Measurements from ENCODE around the gene TBCD.

The TBCD gene

DNA sequence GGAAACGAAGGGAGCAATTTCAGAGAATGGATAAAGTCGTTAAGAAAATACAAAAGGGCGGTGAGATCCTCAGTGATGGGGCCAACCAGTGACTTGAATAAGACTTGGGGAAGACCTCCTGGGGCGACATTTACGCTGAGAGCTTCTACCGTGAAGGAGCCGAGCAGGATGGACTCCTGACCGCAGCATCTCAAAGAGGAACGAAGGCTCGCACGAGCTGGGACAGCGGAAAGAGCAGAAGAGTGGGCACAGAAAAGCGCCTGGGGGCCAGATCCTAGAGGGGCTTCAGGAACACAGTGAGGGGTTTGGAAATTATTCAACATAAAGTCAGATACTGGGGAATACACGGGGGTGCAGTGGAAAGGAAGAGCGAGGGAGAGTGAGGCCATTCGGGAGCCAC lies 70.4 kb downstream of the TBCD start:
- ChIA-PET POLR2A (no interaction called here), CTCF (interaction anchor here (1.2 to 3.3 kb wide), 3 partner anchors 13 to 41 kb away, joined by 3 to 9 read pairs (median 4); no protein-coding TSS in a partner anchor)
- TF ChIP-seq, protein P1, sequence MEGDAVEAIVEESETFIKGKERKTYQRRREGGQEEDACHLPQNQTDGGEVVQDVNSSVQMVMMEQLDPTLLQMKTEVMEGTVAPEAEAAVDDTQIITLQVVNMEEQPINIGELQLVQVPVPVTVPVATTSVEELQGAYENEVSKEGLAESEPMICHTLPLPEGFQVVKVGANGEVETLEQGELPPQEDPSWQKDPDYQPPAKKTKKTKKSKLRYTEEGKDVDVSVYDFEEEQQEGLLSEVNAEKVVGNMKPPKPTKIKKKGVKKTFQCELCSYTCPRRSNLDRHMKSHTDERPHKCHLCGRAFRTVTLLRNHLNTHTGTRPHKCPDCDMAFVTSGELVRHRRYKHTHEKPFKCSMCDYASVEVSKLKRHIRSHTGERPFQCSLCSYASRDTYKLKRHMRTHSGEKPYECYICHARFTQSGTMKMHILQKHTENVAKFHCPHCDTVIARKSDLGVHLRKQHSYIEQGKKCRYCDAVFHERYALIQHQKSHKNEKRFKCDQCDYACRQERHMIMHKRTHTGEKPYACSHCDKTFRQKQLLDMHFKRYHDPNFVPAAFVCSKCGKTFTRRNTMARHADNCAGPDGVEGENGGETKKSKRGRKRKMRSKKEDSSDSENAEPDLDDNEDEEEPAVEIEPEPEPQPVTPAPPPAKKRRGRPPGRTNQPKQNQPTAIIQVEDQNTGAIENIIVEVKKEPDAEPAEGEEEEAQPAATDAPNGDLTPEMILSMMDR (IDR thresholded peaks at IDR 0.05; ENCODE audit: control extremely low read depth, extremely low read depth, low read depth, missing control alignments): no peak
- DNase-seq (ENCODE audit: extremely low spot score): no peak

DNA sequence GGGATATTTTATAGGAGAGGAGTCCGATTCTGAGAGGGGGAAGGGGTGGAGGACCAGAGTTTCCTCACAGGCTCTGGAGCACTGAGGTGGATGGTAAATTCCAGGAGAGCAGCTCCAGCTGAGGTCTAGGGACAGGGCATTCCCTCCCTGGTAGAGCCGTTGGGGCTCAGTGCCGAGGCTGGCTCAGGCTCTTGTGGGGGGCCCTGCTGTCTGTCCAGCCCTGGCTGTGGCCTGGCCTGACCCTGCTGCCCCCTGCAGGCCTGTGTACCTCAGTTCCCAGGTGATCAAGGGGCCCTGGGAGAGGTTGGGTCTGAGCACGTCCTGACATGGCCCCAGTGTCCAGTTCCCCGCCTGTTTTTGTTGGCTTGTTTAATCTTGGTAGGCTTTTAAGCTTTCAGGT lies 71.1 kb downstream of the TBCD start:
- TF ChIP-seq, protein P1 (IDR thresholded peaks at IDR 0.05; ENCODE audit: control extremely low read depth, extremely low read depth, low read depth, missing control alignments): peak; percentile 34
- POLR2A ChIA-PET: no interaction called here
- CTCF ChIA-PET: interaction anchor here (1.2 to 3.3 kb wide), 3 partner anchors 13 to 41 kb away, joined by 3 to 9 read pairs (median 4); no protein-coding TSS in a partner anchor
- DNase-seq (ENCODE audit: extremely low spot score): no peak

DNA sequence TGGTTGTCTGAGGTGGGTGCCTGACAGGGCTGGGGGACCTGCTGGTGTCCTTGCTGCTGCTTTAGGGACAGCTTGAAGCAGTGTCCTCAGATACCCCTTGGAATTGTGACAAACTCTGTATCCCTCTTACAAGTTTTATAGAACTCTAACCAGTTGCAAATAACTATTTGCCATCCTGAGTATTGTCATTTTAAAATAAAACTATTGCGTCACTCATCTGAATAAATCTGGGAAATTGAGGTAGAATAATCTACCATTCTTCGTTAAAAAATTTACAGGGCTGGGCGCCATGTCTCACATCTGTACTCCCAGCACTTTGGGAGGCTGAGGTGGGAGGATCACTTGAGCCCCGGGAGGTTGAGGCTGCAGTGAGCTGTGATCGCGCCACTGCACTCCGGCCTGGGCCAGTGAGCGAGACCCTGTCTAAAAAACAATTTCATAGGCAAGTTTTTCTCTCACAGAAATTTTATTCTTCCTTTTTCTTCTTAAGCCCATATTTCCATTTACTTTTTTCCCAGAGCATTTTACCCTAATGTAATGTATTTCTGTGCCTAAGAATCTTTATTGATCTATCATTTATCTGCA lies 73.8 kb downstream of the TBCD start:
- no peak for DNase-seq (ENCODE audit: extremely low spot score)
- ChIA-PET POLR2A (no interaction called here), CTCF (no interaction called here)
- TF ChIP-seq, protein P1 (IDR thresholded peaks at IDR 0.05; ENCODE audit: control extremely low read depth, extremely low read depth, low read depth, missing control alignments): no peak

DNA sequence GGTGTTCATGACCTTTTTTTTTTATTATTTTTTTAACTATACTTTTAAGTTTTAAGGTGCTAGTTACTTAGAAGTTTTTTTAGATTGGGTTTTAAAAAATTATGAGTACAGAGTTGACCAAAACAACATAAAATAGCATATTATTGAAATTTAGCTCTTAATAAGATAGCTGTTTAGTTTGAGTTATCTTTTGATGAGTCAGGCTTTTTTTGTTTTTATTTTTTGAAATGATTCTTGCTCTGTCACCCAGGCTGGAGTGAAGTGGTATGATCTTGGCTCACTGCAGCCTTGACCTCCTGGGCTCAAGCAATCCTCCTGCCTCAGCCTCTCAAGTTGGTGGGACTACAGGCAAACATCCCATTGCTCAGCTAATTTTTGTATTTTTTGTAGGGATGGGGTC lies 74.3 kb downstream of the TBCD start:
- no peak for DNase-seq (ENCODE audit: extremely low spot score)
- ChIA-PET POLR2A (no interaction called here), CTCF (no interaction called here)
- TF ChIP-seq, protein P1 (IDR thresholded peaks at IDR 0.05; ENCODE audit: control extremely low read depth, extremely low read depth, low read depth, missing control alignments): no peak

DNA sequence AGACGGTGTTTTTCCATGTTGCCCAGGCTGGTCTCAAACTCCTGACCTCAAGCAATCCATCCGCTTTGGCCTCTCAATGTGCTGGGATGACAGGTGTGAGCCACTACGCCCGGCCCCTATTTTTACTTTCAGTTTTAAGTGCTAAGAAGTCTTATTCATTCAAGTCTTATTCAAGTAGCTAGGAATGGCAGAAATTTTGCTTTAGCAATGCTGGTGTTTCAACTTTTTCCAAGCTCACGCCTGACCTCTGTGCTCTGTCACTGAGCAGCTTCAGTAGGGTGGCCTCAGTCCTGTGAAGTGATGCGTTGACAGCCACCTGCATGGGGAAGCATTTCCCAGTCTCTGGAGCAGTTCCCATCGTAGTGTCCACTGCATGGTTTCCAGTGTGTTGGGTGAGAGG lies 75.1 kb downstream of the TBCD start:
- DNase-seq (ENCODE audit: extremely low spot score): no peak
- TF ChIP-seq, protein P1 (IDR thresholded peaks at IDR 0.05; ENCODE audit: control extremely low read depth, extremely low read depth, low read depth, missing control alignments): no peak
- CTCF ChIA-PET: no interaction called here
- POLR2A ChIA-PET: no interaction called here

DNA sequence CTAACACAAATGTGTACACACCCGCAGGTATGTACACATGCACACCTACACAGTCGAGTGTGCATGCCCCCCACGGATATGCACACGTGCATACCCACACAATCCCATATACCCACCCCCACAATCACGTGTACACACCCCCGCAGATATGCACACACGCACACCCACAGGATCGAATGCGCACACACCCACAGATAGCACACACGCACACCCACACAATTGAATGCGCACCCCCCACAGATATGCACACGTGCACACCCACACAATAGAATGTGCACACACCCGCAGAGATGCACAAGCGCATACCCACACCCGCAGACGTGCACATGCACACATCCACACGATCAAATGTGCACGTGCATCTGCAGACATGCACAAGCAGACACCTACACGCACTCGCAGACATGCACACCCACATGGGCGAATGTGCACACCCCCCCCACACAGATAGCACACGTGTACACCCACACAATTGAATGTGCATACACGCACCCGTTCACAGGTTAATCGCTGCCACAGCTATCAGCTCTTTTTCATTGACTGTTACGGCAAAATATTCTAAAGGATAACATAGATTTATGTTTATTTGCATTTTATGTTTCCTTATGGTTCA lies 77.1 kb downstream of the TBCD start:
- DNase-seq (ENCODE audit: extremely low spot score): no peak
- CTCF ChIA-PET: interaction anchor here (1.1 kb wide), 1 partner anchor 10 kb away, joined by 3 read pairs; no protein-coding TSS in a partner anchor
- TF ChIP-seq, protein P1 (IDR thresholded peaks at IDR 0.05; ENCODE audit: control extremely low read depth, extremely low read depth, low read depth, missing control alignments): no peak
- POLR2A ChIA-PET: no interaction called here
